Uterus (tissue), 2 donors: ENCODE data around the gene PACC1.

Experiments
- CTCF ChIP-seq, 4 experiments: fragments of 200-600 bp in 2 of 4; fragments of 450-650 bp in 2 of 4; sonication (generic) in 2 of 4; IDR thresholded peaks; one replicate each; pipeline ENCODE4 v1.5.1; 2016 to 2019; ENCODE audit warnings: antibody characterized with exemption in 4 of 4, mild to moderate bottlenecking in 2 of 4, moderate library complexity in 1 of 4
- POLR2A ChIP-seq, 2 donors: fragments of 450-650 bp; IDR thresholded peaks; one replicate each; pipeline ENCODE4 v1.6.1; 2016; ENCODE audit warnings: antibody characterized with exemption in 2 of 2, mild to moderate bottlenecking in 1 of 2, moderate library complexity in 1 of 2

DNA sequence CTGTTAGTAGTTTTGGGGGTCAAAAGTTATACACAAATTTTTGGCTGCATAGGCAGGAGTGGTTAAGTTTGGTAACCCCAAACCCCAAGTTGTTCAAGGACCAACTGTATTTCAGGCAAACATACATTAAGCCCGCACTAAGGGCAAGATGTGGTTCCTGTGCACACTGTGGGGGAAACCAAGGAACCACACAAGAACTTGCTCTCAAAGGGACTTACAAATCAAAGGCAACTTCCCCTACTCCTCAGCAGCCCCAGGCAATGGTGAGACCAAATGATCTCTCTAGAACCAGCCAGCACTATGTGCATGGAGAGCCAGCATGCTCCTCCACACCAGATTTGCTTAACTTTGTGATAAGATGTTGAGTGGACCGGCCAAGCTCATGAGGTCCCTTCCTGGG, 35.3 kb downstream of the PACC1 start:
- no peak for TF ChIP-seq POLR2A (IDR thresholded peaks at IDR 0.05)
- no peak for TF ChIP-seq CTCF (IDR thresholded peaks at IDR 0.05)
